Parathyroid adenoma (tissue), 2 donors: ENCODE data around the gene RPGRIP1.

Source experiments
- H2AFZ ChIP-seq: fragments of 300-600 bp; sonication (generic); one replicate; pipeline ENCODE4 v1.7.0; 2017; ENCODE audit warnings: antibody characterized with exemption, mild to moderate bottlenecking
- H3K27ac ChIP-seq: fragments of 300-600 bp; sonication (generic); one replicate; pipeline ENCODE4 v1.7.0; 2017
- H3K27me3 ChIP-seq: fragments of 300-600 bp; sonication (generic); one replicate; pipeline ENCODE4 v1.7.0; 2017; ENCODE audit warnings: low read length; ENCODE audit not compliant: control insufficient read depth, insufficient read depth
- H3K36me3 ChIP-seq: fragments of 300-600 bp; sonication (generic); one replicate; pipeline ENCODE4 v1.7.0; 2017; ENCODE audit warnings: low read length; ENCODE audit not compliant: control insufficient read depth, insufficient read depth
- H3K4me1 ChIP-seq: fragments of 300-600 bp; sonication (generic); one replicate; pipeline ENCODE4 v1.7.0; 2017; ENCODE audit warnings: control low read depth
- H3K4me2 ChIP-seq: fragments of 300-600 bp; sonication (generic); one replicate; pipeline ENCODE4 v1.7.0; 2017; ENCODE audit warnings: low read length
- H3K4me3 ChIP-seq: fragments of 300-600 bp; sonication (generic); one replicate; pipeline ENCODE4 v1.7.0; 2017; ENCODE audit warnings: low read depth, low read length
- H3K79me2 ChIP-seq: fragments of 300-600 bp; sonication (generic); one replicate; pipeline ENCODE4 v1.7.0; 2017; ENCODE audit warnings: control low read depth
- H3K9ac ChIP-seq: fragments of 300-600 bp; sonication (generic); one replicate; pipeline ENCODE4 v1.7.0; 2017; ENCODE audit warnings: mild to moderate bottlenecking
- H3K9me3 ChIP-seq: fragments of 300-600 bp; sonication (generic); one replicate; pipeline ENCODE4 v1.7.0; 2017; ENCODE audit warnings: low read length; ENCODE audit not compliant: control insufficient read depth
- TF ChIP-seq, protein P1 (sequence below): fragments of 300-600 bp; sonication (generic); IDR thresholded peaks from one replicate; pipeline ENCODE4 v1.7.0; 2017; ENCODE audit warnings: antibody characterized with exemption, mild to moderate bottlenecking
- donor health status: primary hyperparathyroidism.

Gene RPGRIP1

DNA sequence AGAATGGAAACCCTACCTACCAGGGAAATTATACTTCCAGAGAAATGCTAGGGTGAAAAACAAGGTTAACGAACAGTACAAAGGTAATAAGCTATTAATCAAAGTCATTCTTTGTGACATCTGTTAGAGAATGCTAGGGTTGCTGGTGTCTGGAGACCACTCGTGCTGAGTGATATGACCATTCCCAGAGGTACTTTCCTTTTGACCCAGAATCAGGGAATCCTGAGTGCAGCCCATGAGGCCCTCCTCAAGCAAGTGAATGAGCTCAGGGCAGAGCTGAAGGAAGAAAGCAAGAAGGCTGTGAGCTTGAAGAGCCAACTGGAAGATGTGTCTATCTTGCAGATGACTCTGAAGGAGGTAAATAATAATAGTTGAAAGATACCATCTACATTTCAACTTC lies 31.7 kb downstream of the RPGRIP1 start:
- no peaks in the 10 kb centered on the region for H3K27me3 ChIP-seq
- no peak overlapping the region for H2AFZ ChIP-seq
- H3K4me3 ChIP-seq, result no peak overlapping the region
- no peak overlapping the region for H3K9ac ChIP-seq
- H3K36me3 ChIP-seq, result no peaks in the 10 kb centered on the region
- TF ChIP-seq, protein P1, sequence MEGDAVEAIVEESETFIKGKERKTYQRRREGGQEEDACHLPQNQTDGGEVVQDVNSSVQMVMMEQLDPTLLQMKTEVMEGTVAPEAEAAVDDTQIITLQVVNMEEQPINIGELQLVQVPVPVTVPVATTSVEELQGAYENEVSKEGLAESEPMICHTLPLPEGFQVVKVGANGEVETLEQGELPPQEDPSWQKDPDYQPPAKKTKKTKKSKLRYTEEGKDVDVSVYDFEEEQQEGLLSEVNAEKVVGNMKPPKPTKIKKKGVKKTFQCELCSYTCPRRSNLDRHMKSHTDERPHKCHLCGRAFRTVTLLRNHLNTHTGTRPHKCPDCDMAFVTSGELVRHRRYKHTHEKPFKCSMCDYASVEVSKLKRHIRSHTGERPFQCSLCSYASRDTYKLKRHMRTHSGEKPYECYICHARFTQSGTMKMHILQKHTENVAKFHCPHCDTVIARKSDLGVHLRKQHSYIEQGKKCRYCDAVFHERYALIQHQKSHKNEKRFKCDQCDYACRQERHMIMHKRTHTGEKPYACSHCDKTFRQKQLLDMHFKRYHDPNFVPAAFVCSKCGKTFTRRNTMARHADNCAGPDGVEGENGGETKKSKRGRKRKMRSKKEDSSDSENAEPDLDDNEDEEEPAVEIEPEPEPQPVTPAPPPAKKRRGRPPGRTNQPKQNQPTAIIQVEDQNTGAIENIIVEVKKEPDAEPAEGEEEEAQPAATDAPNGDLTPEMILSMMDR, result no peak
- no peak overlapping the region for H3K27ac ChIP-seq
- no peaks in the 10 kb centered on the region for H3K4me1 ChIP-seq
- H3K4me2 ChIP-seq, result no peak overlapping the region
- H3K9me3 ChIP-seq, result no peaks in the 10 kb centered on the region
- H3K79me2 ChIP-seq, result no peaks in the 10 kb centered on the region

DNA sequence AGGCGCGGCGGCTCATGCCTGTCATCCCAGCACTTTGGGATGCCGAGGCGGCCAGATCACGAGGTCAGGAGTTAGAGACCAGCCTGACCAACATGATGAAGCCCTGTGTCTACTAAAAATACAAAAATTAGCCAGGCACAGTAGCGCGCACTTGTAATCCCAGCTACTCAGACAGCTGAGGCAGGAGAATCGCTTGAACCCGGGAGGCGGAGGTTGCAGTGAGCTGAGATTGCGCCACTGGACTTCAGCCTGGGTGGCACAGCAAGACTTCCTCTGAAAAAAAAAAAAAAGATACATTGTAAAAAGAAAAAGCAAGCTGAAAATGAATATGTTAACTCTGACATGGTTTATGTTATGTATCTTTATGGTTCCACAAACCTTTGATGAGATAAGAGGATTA lies 33.6 kb downstream of the RPGRIP1 start:
- TF ChIP-seq, protein P1, result no peak
- Histone ChIP-seq H3K9me3 (no peaks in the 10 kb centered on the region), H3K79me2 (no peaks in the 10 kb centered on the region), H3K4me2 (no peak overlapping the region), H3K36me3 (no peaks in the 10 kb centered on the region), H3K9ac (no peak overlapping the region), H3K4me3 (no peak overlapping the region), H3K27me3 (no peaks in the 10 kb centered on the region), H3K27ac (no peak overlapping the region), H2AFZ (no peak overlapping the region), H3K4me1 (no peaks in the 10 kb centered on the region)

- no peaks in the 10 kb centered on the region for H3K9me3 ChIP-seq
- TF ChIP-seq, protein P1, result no peak
Measured at GRCh38 chr14:21317398-21317797, 37.5 kb downstream of the RPGRIP1 start.

GRCh38 chr14:21320913-21321312 lies 41.0 kb downstream of the RPGRIP1 start:
- H3K36me3 ChIP-seq, result no peaks in the 10 kb centered on the region
- TF ChIP-seq, protein P1, result no peak
- H3K9ac ChIP-seq, result no peak overlapping the region
- H3K27ac ChIP-seq, result no peak overlapping the region
- H3K79me2 ChIP-seq, result no peaks in the 10 kb centered on the region
- H3K9me3 ChIP-seq, result no peaks in the 10 kb centered on the region
- no peak overlapping the region for H3K4me2 ChIP-seq
- no peaks in the 10 kb centered on the region for H3K4me1 ChIP-seq
- H2AFZ ChIP-seq, result no peak overlapping the region
- no peaks in the 10 kb centered on the region for H3K27me3 ChIP-seq
- H3K4me3 ChIP-seq, result no peak overlapping the region

More at GRCh38 chr14:21317398-21317797, 37.5 kb downstream of the RPGRIP1 start:
- H3K4me1 ChIP-seq, result no peaks in the 10 kb centered on the region
- no peaks in the 10 kb centered on the region for H3K79me2 ChIP-seq
- H3K36me3 ChIP-seq, result no peaks in the 10 kb centered on the region
- no peaks in the 10 kb centered on the region for H3K27me3 ChIP-seq
- no peak overlapping the region for H3K4me3 ChIP-seq
- no peak overlapping the region for H3K9ac ChIP-seq
- no peak overlapping the region for H3K4me2 ChIP-seq
- no peak overlapping the region for H3K27ac ChIP-seq
- no peak overlapping the region for H2AFZ ChIP-seq

GRCh38 chr14:21322716-21323115 lies 42.8 kb downstream of the RPGRIP1 start:
- Histone ChIP-seq H3K4me1 (no peaks in the 10 kb centered on the region), H3K4me3 (no peak overlapping the region), H3K27ac (no peak overlapping the region), H3K9me3 (no peaks in the 10 kb centered on the region), H3K79me2 (no peaks in the 10 kb centered on the region), H2AFZ (no peak overlapping the region), H3K4me2 (no peak overlapping the region), H3K9ac (no peak overlapping the region), H3K36me3 (no peaks in the 10 kb centered on the region), H3K27me3 (no peaks in the 10 kb centered on the region)
- TF ChIP-seq, protein P1, result no peak
